H1 (cell line): ENCODE data around the gene KRT81. TPM values are rescaled to one million over a fixed set of nuclear protein-coding genes. Genes with fewer than 3 reads are reported as not detected.

Experiments
- CTCF ChIA-PET: fragments of 300-600 bp; sonication (Branson Sonifier 250); formaldehyde crosslinking; loops from one replicate; lab custom pipeline; 2021; ENCODE audit not compliant: partially characterized antibody; lab: Charles Lee
- POLR2A ChIA-PET: fragments of 300-600 bp; sonication (Branson Sonifier 250); formaldehyde crosslinking; loops from one replicate; lab custom pipeline; 2021; ENCODE audit warnings: inconsistent platforms; ENCODE audit not compliant: partially characterized antibody; lab: Charles Lee
- DNase-seq, 2 experiments: peaks; one replicate each; pipeline versions ENCODE4 v3.0.0 to v3.0.0-alpha.2; 2010 to 2022; ENCODE audit warnings: low spot score in 2 of 2, low read depth in 1 of 2, mixed read lengths in 1 of 2
- FAIRE-seq: peaks from 2 replicates; lab custom pipeline; 2011; peaks lifted over from hg19 to GRCh38; lab: Jason Lieb, UNC
- H2AFZ ChIP-seq: 2 replicates; pipeline ENCODE4 v1.8.1; 2012; ENCODE audit warnings: low read length, inconsistent platforms
- H2AK5ac ChIP-seq: 2 replicates; pipeline ENCODE4 v1.6.1; 2013; ENCODE audit warnings: low read depth, low read length
- H2BK120ac ChIP-seq: replicated peaks from 2 replicates; pipeline ENCODE3; 2013; ENCODE audit warnings: low read depth, low read length, inconsistent platforms
- H2BK12ac ChIP-seq: 2 replicates; pipeline ENCODE4 v1.6.1; 2013; ENCODE audit warnings: low read depth, low read length
- H2BK15ac ChIP-seq: 2 replicates; pipeline ENCODE4 v1.6.1; 2013; ENCODE audit warnings: low read length
- H2BK20ac ChIP-seq: 2 replicates; pipeline ENCODE4 v1.6.1; 2013; ENCODE audit warnings: low read length
- H2BK5ac ChIP-seq: 2 replicates; pipeline ENCODE4 v1.6.1; 2013; ENCODE audit warnings: low read depth, low read length
- H3K14ac ChIP-seq: 2 replicates; pipeline ENCODE4 v1.6.1; 2013; ENCODE audit warnings: inconsistent platforms; ENCODE audit not compliant: insufficient read length
- H3K18ac ChIP-seq: 2 replicates; pipeline ENCODE4 v1.6.1; 2013; ENCODE audit warnings: low read length; ENCODE audit errors: extremely low read depth
- H3K23ac ChIP-seq: 2 replicates; pipeline ENCODE4 v1.6.1; 2013; ENCODE audit warnings: inconsistent platforms; ENCODE audit not compliant: insufficient read length
- H3K23me2 ChIP-seq: 2 replicates; pipeline ENCODE4 v1.6.1; 2013; ENCODE audit warnings: low read depth, low read length
- H3K27ac ChIP-seq: 2 replicates; pipeline ENCODE4 v1.6.1; 2011; ENCODE audit warnings: low read depth, low read length, inconsistent platforms
- H3K27me3 ChIP-seq, 4 experiments: replicated peaks in 1 of 4; 1 replicate in 1 of 4; 2 replicates in 3 of 4; pipeline versions ENCODE4 v1.6.1 to v1.8.1; 2011 to 2013; ENCODE audit warnings: low read length in 3 of 4, mild to moderate bottlenecking in 3 of 4, inconsistent platforms in 2 of 4, mixed read lengths in 2 of 4, moderate library complexity in 1 of 4; ENCODE audit not compliant: control insufficient read depth in 3 of 4, insufficient read depth in 3 of 4; ENCODE audit errors: extremely low read depth in 1 of 4
- H3K36me3 ChIP-seq, 4 experiments: 2 replicates each; pipeline versions ENCODE4 v1.6.1 to v1.8.1; 2011 to 2013; ENCODE audit warnings: mild to moderate bottlenecking in 4 of 4, low read length in 3 of 4, moderate library complexity in 2 of 4, control low read depth in 1 of 4, inconsistent platforms in 1 of 4; ENCODE audit not compliant: insufficient read depth in 4 of 4, control insufficient read depth in 2 of 4
- H3K4ac ChIP-seq: replicated peaks from 2 replicates; pipeline ENCODE3; 2013; ENCODE audit warnings: low read length, low read depth, mixed read lengths, inconsistent platforms; ENCODE audit not compliant: insufficient read length
- H3K4me1 ChIP-seq, 4 experiments: replicated peaks in 1 of 4; 1 replicate in 1 of 4; 2 replicates in 3 of 4; pipeline versions ENCODE4 v1.6.1 to v1.8.1; 2011 to 2013; ENCODE audit warnings: low read length in 3 of 4, inconsistent platforms in 2 of 4, mixed read lengths in 1 of 4; ENCODE audit not compliant: insufficient read depth in 4 of 4, control insufficient read depth in 3 of 4
- H3K4me2 ChIP-seq, 2 experiments: 2 replicates each; pipeline versions ENCODE4 v1.6.1 to v1.8.1; 2011 to 2013; ENCODE audit warnings: low read depth in 2 of 2, low read length in 2 of 2, control low read depth in 1 of 2, inconsistent platforms in 1 of 2, mild to moderate bottlenecking in 1 of 2; ENCODE audit not compliant: insufficient read depth in 1 of 2
- H3K4me3 ChIP-seq, 4 experiments: fragments of 200-600, 300-600 bp in 1 of 4; sonication (generic), shearing (Covaris generic), sonication (Bioruptor Twin) in 1 of 4; 2 replicates each; pipeline versions ENCODE4 v1.5.1 to v1.8.1; 2011 to 2016; ENCODE audit warnings: low read length in 4 of 4, low read depth in 3 of 4, control low read depth in 2 of 4, inconsistent platforms in 2 of 4, mild to moderate bottlenecking in 2 of 4, mixed read lengths in 1 of 4, moderate library complexity in 1 of 4; ENCODE audit not compliant: insufficient read depth in 2 of 4; ENCODE audit errors: extremely low read depth in 1 of 4
- H3K56ac ChIP-seq: replicated peaks from 2 replicates; pipeline ENCODE3; 2013; ENCODE audit warnings: low read depth, mild to moderate bottlenecking, mixed read lengths, low read length, inconsistent platforms; ENCODE audit not compliant: insufficient read length
- H3K79me1 ChIP-seq: 2 replicates; pipeline ENCODE4 v1.6.1; 2013; ENCODE audit warnings: low read depth, low read length, control low read depth
- H3K79me2 ChIP-seq, 2 experiments: 2 replicates each; pipeline versions ENCODE4 v1.6.1 to v1.8.1; 2012 to 2013; ENCODE audit warnings: low read length in 2 of 2, mild to moderate bottlenecking in 2 of 2, inconsistent platforms in 1 of 2; ENCODE audit not compliant: insufficient read depth in 2 of 2, control insufficient read depth in 1 of 2
- H3K9ac ChIP-seq, 4 experiments: replicated peaks in 1 of 4; 1 replicate in 1 of 4; 2 replicates in 3 of 4; pipeline versions ENCODE4 v1.6.1 to v1.8.1; 2011 to 2013; ENCODE audit warnings: low read depth in 3 of 4, low read length in 3 of 4, control low read depth in 2 of 4, mild to moderate bottlenecking in 2 of 4, moderate library complexity in 2 of 4, inconsistent platforms in 1 of 4; ENCODE audit errors: extremely low read depth in 1 of 4
- H3K9me3 ChIP-seq, 2 experiments: 2 replicates each; pipeline versions ENCODE4 v1.6.1 to v1.8.1; 2012 to 2013; ENCODE audit warnings: mild to moderate bottlenecking in 2 of 2, moderate library complexity in 2 of 2, control low read depth in 1 of 2, inconsistent platforms in 1 of 2, low read depth in 1 of 2, low read length in 1 of 2, mixed read lengths in 1 of 2; ENCODE audit not compliant: insufficient read depth in 2 of 2
- H4K20me1 ChIP-seq, 2 experiments: replicated peaks in 1 of 2; 2 replicates each; pipeline versions ENCODE3 to v1.8.1; 2011 to 2013; ENCODE audit warnings: inconsistent platforms in 2 of 2, low read length in 2 of 2, mild to moderate bottlenecking in 1 of 2; ENCODE audit not compliant: insufficient read depth in 2 of 2, control insufficient read depth in 1 of 2
- H4K5ac ChIP-seq: 2 replicates; pipeline ENCODE4 v1.6.1; 2013; ENCODE audit warnings: low read length, low read depth, mixed read lengths, inconsistent platforms; ENCODE audit not compliant: insufficient read length
- H4K8ac ChIP-seq: 2 replicates; pipeline ENCODE4 v1.8.0; 2013; ENCODE audit warnings: mild to moderate bottlenecking, moderate library complexity, low read length, inconsistent platforms; ENCODE audit not compliant: insufficient read depth; ENCODE audit errors: extremely low read depth
- H4K91ac ChIP-seq: replicated peaks from 2 replicates; pipeline ENCODE3; 2013; ENCODE audit warnings: low read length, mixed read lengths, inconsistent platforms; ENCODE audit not compliant: insufficient read length
- BRCA1 ChIP-seq: IDR thresholded peaks from 2 replicates; pipeline ENCODE4 v1.6.1; 2012; ENCODE audit warnings: low read depth, low read length, improper control_type of control experiment
- JUND ChIP-seq: IDR thresholded peaks from 2 replicates; pipeline ENCODE4 v1.6.1; 2011; ENCODE audit warnings: mild to moderate bottlenecking, improper control_type of control experiment, low read length
- KDM5A ChIP-seq: fragments of 200-600 bp; IDR thresholded peaks from 2 replicates; pipeline ENCODE4 v1.7.1; 2012; ENCODE audit warnings: mild to moderate bottlenecking, low read length, inconsistent platforms, mixed read lengths
- RBBP5 ChIP-seq: IDR thresholded peaks from 2 replicates; pipeline ENCODE4 v1.7.1; 2012; ENCODE audit warnings: low read depth, mild to moderate bottlenecking, inconsistent platforms, low read length, moderate library complexity, borderline replicate concordance
- RXRA ChIP-seq: IDR thresholded peaks from 2 replicates; pipeline ENCODE4 v1.6.1; 2011; ENCODE audit warnings: low read depth, mild to moderate bottlenecking, low read length, moderate library complexity; ENCODE audit not compliant: insufficient read depth
- SIN3A ChIP-seq, 2 experiments: IDR thresholded peaks in 1 of 2; conservative IDR thresholded peaks in 1 of 2; 2 replicates each; pipeline ENCODE4 v1.6.1; 2011 to 2012; ENCODE audit warnings: low read length in 2 of 2, improper control_type of control experiment in 1 of 2, low read depth in 1 of 2, mild to moderate bottlenecking in 1 of 2
- SRF ChIP-seq: IDR thresholded peaks from 2 replicates; pipeline ENCODE4 v1.6.1; 2011; ENCODE audit warnings: mild to moderate bottlenecking, low read depth, low read length, moderate library complexity
- TAF1 ChIP-seq: IDR thresholded peaks from 2 replicates; pipeline ENCODE4 v1.6.1; 2011; ENCODE audit warnings: mild to moderate bottlenecking, low read depth, low read length
- TBP ChIP-seq: IDR thresholded peaks from 2 replicates; pipeline ENCODE4 v1.6.1; 2011; ENCODE audit warnings: low read depth, low read length, improper control_type of control experiment
- USF2 ChIP-seq: IDR thresholded peaks from 2 replicates; pipeline ENCODE4 v1.6.1; 2011; ENCODE audit warnings: low read length, improper control_type of control experiment
- WGBS, 2 experiments: shearing (Covaris generic) in 1 of 2; methylation state at CpG; one replicate each; pipeline versions ENCODE4 v1.1.6 to v1.1.7; 2013 to 2015; ENCODE audit warnings: low lambda C conversion rate in 2 of 2, mixed read lengths in 2 of 2, inconsistent platforms in 1 of 2, low coverage in 1 of 2, missing lambda C conversion rate in 1 of 2; ENCODE audit not compliant: insufficient replicate concordance in 2 of 2, insufficient coverage in 1 of 2, insufficient read length in 1 of 2; ENCODE audit errors: extremely low coverage in 1 of 2, missing lambda C conversion rate in 1 of 2; 5-methylcytosine and 5-hydroxymethylcytosine counted together
- polyA plus RNA-seq, 7 experiments: library from polyadenylated mRNA; depleted of rRNA in 3 of 7; stranded (reverse) in 5 of 7; unstranded in 2 of 7; fragments of >200 nt in 5 of 7; fragments of 200-250 nt in 2 of 7; gene quantifications; 1 replicate in 5 of 7; 2 replicates in 1 of 7; 4 replicates in 1 of 7; pipeline versions ENCODE4 v1.2.1 to v1.2.3, GENCODE V29; 2011 to 2013; ENCODE audit warnings: missing spikeins in 2 of 7, mixed read lengths in 2 of 7
- total RNA-seq: library from RNA; stranded (reverse); fragmentation: NEBNext Ultra II Directional; extraction: Animal tissue kit (Norgen Biotek cat#: 25700); gene quantifications from 2 replicates; pipeline ENCODE4 v1.2.1, GENCODE V29; 2021

KRT81 gene
- total and polyA plus RNA-seq, 2 of the 8 experiments (the other 6 are each of a cell fraction or from before 2014, with no cell fraction given): not detected

GRCh38 chr12:52300796-52301691 lies 9.7 kb upstream of the KRT81 start:
- peaks cover 4% of the 10 kb centered on the region; the same call in 1 of the 2 replicates for H3K23me2 ChIP-seq
- peak overlapping the region; percentile 81; the same call in 1 of the 2 replicates for H2BK15ac ChIP-seq
- no peak for FAIRE-seq
- peaks cover 0 to 3% of the 10 kb centered on the region in 2 experiments for H4K20me1 ChIP-seq
- no peak overlapping the region for H3K4ac ChIP-seq
- H3K9ac ChIP-seq: no peak overlapping the region
- no peak overlapping the region for H3K23ac ChIP-seq
- H2BK20ac ChIP-seq: no peak overlapping the region
- H2BK12ac ChIP-seq: 0 out of 2 replicates have a peak overlapping the region, but pooled peaks have one; percentile 23
- no peak for DNase-seq
- 81% methylated on average over 14 of the region's 14 CpGs; no CpG with 5 or more reads in 1 of the 2 experiments for WGBS, 2 experiments
- H3K14ac ChIP-seq: no peak overlapping the region
- no peaks in the 10 kb centered on the region for H3K9me3 ChIP-seq
- H2BK5ac ChIP-seq: 0 out of 2 replicates have a peak overlapping the region, but pooled peaks have one; percentile 8
- H3K27ac ChIP-seq: no peak overlapping the region
- no peaks in the 10 kb centered on the region for H3K79me2 ChIP-seq
- H4K8ac ChIP-seq: no peak overlapping the region
- no peak overlapping the region for H3K4me3 ChIP-seq
- no peak overlapping the region for H3K4me2 ChIP-seq
- ChIA-PET POLR2A (no interaction called here), CTCF (interaction anchor here (0.7 kb wide), 1 partner anchor 156 kb away, joined by 3 read pairs; no protein-coding TSS in a partner anchor)
- peaks cover 0 to 2% (median 0%) of the 10 kb centered on the region in 4 experiments; a peak in 1 of 7 replicates for H3K4me1 ChIP-seq
- H4K5ac ChIP-seq: no peak overlapping the region
- H4K91ac ChIP-seq: no peak overlapping the region
- H2AK5ac ChIP-seq: no peak overlapping the region
- no peak overlapping the region for H2AFZ ChIP-seq
- no peak overlapping the region for H2BK120ac ChIP-seq
- H3K56ac ChIP-seq: no peak overlapping the region
- no peaks in the 10 kb centered on the region for H3K79me1 ChIP-seq
- H3K36me3 ChIP-seq: no peaks in the 10 kb centered on the region
- H3K27me3 ChIP-seq: peaks cover 0 to 4% (median 0%) of the 10 kb centered on the region in 4 experiments; a peak in 1 of 7 replicates
- H3K18ac ChIP-seq: peak overlapping the region; percentile 32; the same call in 1 of the 2 replicates
- no peak for TF ChIP-seq KDM5A
- no peak for TF ChIP-seq JUND
- no peak for TF ChIP-seq SRF
- TF ChIP-seq BRCA1: no peak
- TF ChIP-seq RXRA: no peak
- no peak for TF ChIP-seq RBBP5
- no peak for TF ChIP-seq USF2
- TF ChIP-seq SIN3A (conservative IDR thresholded peaks at IDR 0.05 in 1 of 2, IDR thresholded peaks at IDR 0.05 in 1 of 2; ENCODE audit: low read depth in 1 of 2, low read length in 2 of 2): 0 out of 4 replicates have a peak, but pooled peaks of 1 of the 2 experiments have one; percentile 51
- TF ChIP-seq TAF1: no peak
- no peak for TF ChIP-seq TBP
